Measurements from ENCODE around the gene NGFR.
A peak's percentile ranks its signal among the peaks of the same experiment; 100 is the strongest.

The NGFR gene

GRCh38 chr17:49482144-49482817, 12.8 kb upstream of the NGFR start:
- no peak for TF ChIP-seq TAF1 (IDR thresholded peaks at IDR 0.05; ENCODE audit: low read depth, low read length)
- no peak for FAIRE-seq
- no peak for DNase-seq (ENCODE audit: insufficient read length, low spot score)

GRCh38 chr17:49483599-49484509, 11.2 kb upstream of the NGFR start:
- TF ChIP-seq SPI1 (IDR thresholded peaks at IDR 0.05; ENCODE audit: low read depth, low read length) (peak; percentile 59), TAF1 (IDR thresholded peaks at IDR 0.05; ENCODE audit: low read depth, low read length) (no peak)
- DNase-seq (ENCODE audit: insufficient read length, low spot score) (no peak), FAIRE-seq (no peak)

- no peak for FAIRE-seq
- TF ChIP-seq POLR2AphosphoS5 (IDR thresholded peaks at IDR 0.05; ENCODE audit: low read depth, low read length) (no peak), SPI1 (IDR thresholded peaks at IDR 0.05; ENCODE audit: low read depth, low read length) (no peak), POU2F2 (IDR thresholded peaks at IDR 0.05; ENCODE audit: low read depth, low read length) (no peak), PAX5 (IDR thresholded peaks at IDR 0.05; ENCODE audit: insufficient read depth, low read length, severe bottlenecking) (no peak), TAF1 (IDR thresholded peaks at IDR 0.05; ENCODE audit: low read depth, low read length) (no peak), POLR2A (IDR thresholded peaks at IDR 0.05; ENCODE audit: low read depth, low read length) (no peak)
- no peak for DNase-seq (ENCODE audit: insufficient read length, low spot score)
Measured at GRCh38 chr17:49484588-49484987, 10.5 kb upstream of the NGFR start.

- DNase-seq (ENCODE audit: insufficient read length, low spot score), result no peak
- FAIRE-seq, result no peak
- no peak for TF ChIP-seq POU2F2 (IDR thresholded peaks at IDR 0.05; ENCODE audit: low read depth, low read length)
- TF ChIP-seq PAX5 (IDR thresholded peaks at IDR 0.05; ENCODE audit: insufficient read depth, low read length, severe bottlenecking), result no peak
- no peak for TF ChIP-seq TAF1 (IDR thresholded peaks at IDR 0.05; ENCODE audit: low read depth, low read length)
- no peak for TF ChIP-seq POLR2AphosphoS5 (IDR thresholded peaks at IDR 0.05; ENCODE audit: low read depth, low read length)
- TF ChIP-seq POLR2A (IDR thresholded peaks at IDR 0.05; ENCODE audit: low read depth, low read length), result no peak
- no peak for TF ChIP-seq SPI1 (IDR thresholded peaks at IDR 0.05; ENCODE audit: low read depth, low read length)
Measured at GRCh38 chr17:49486012-49486641, 9.0 kb upstream of the NGFR start.

GRCh38 chr17:49487183-49487582, 7.9 kb upstream of the NGFR start:
- TF ChIP-seq TAF1 (IDR thresholded peaks at IDR 0.05; ENCODE audit: low read depth, low read length), result no peak
- TF ChIP-seq POLR2A (IDR thresholded peaks at IDR 0.05; ENCODE audit: low read depth, low read length), result no peak
- no peak for TF ChIP-seq PAX5 (IDR thresholded peaks at IDR 0.05; ENCODE audit: insufficient read depth, low read length, severe bottlenecking)
- no peak for TF ChIP-seq POLR2AphosphoS5 (IDR thresholded peaks at IDR 0.05; ENCODE audit: low read depth, low read length)
- TF ChIP-seq SPI1 (IDR thresholded peaks at IDR 0.05; ENCODE audit: low read depth, low read length), result no peak
- TF ChIP-seq POU2F2 (IDR thresholded peaks at IDR 0.05; ENCODE audit: low read depth, low read length), result no peak
- FAIRE-seq (no peak), DNase-seq (ENCODE audit: insufficient read length, low spot score) (no peak)

- TF ChIP-seq TAF1 (IDR thresholded peaks at IDR 0.05; ENCODE audit: low read depth, low read length), result no peak
- no peak for TF ChIP-seq POLR2AphosphoS5 (IDR thresholded peaks at IDR 0.05; ENCODE audit: low read depth, low read length)
- TF ChIP-seq POLR2A (IDR thresholded peaks at IDR 0.05; ENCODE audit: low read depth, low read length), result no peak
- TF ChIP-seq SPI1 (IDR thresholded peaks at IDR 0.05; ENCODE audit: low read depth, low read length), result no peak
- TF ChIP-seq PAX5 (IDR thresholded peaks at IDR 0.05; ENCODE audit: insufficient read depth, low read length, severe bottlenecking), result no peak
- no peak for TF ChIP-seq POU2F2 (IDR thresholded peaks at IDR 0.05; ENCODE audit: low read depth, low read length)
- FAIRE-seq (no peak), DNase-seq (ENCODE audit: insufficient read length, low spot score) (no peak)
Measured at GRCh38 chr17:49488612-49489011, 6.5 kb upstream of the NGFR start.

- FAIRE-seq, result no peak
- TF ChIP-seq PAX5 (IDR thresholded peaks at IDR 0.05; ENCODE audit: insufficient read depth, low read length, severe bottlenecking) (no peak), SPI1 (IDR thresholded peaks at IDR 0.05; ENCODE audit: low read depth, low read length) (no peak), POLR2AphosphoS5 (IDR thresholded peaks at IDR 0.05; ENCODE audit: low read depth, low read length) (no peak), POLR2A (IDR thresholded peaks at IDR 0.05; ENCODE audit: low read depth, low read length) (no peak), POU2F2 (IDR thresholded peaks at IDR 0.05; ENCODE audit: low read depth, low read length) (no peak)
- no peak for DNase-seq (ENCODE audit: insufficient read length, low spot score)
Measured at GRCh38 chr17:49489348-49489747, 5.7 kb upstream of the NGFR start.

- FAIRE-seq (no peak), DNase-seq (ENCODE audit: insufficient read length, low spot score) (no peak)
- TF ChIP-seq POU2F2 (IDR thresholded peaks at IDR 0.05; ENCODE audit: low read depth, low read length) (no peak), POLR2A (IDR thresholded peaks at IDR 0.05; ENCODE audit: low read depth, low read length) (no peak), TAF1 (IDR thresholded peaks at IDR 0.05; ENCODE audit: low read depth, low read length) (no peak), PAX5 (IDR thresholded peaks at IDR 0.05; ENCODE audit: insufficient read depth, low read length, severe bottlenecking) (no peak), POLR2AphosphoS5 (IDR thresholded peaks at IDR 0.05; ENCODE audit: low read depth, low read length) (no peak), SPI1 (IDR thresholded peaks at IDR 0.05; ENCODE audit: low read depth, low read length) (no peak)
Measured at GRCh38 chr17:49490276-49490675, 4.8 kb upstream of the NGFR start.

- TF ChIP-seq PAX5 (IDR thresholded peaks at IDR 0.05; ENCODE audit: insufficient read depth, low read length, severe bottlenecking) (no peak), POLR2AphosphoS5 (IDR thresholded peaks at IDR 0.05; ENCODE audit: low read depth, low read length) (no peak), POLR2A (IDR thresholded peaks at IDR 0.05; ENCODE audit: low read depth, low read length) (no peak), SPI1 (IDR thresholded peaks at IDR 0.05; ENCODE audit: low read depth, low read length) (no peak), POU2F2 (IDR thresholded peaks at IDR 0.05; ENCODE audit: low read depth, low read length) (no peak), TAF1 (IDR thresholded peaks at IDR 0.05; ENCODE audit: low read depth, low read length) (no peak)
- no peak for DNase-seq (ENCODE audit: insufficient read length, low spot score)
- FAIRE-seq, result no peak
Measured at GRCh38 chr17:49491192-49491769, 3.8 kb upstream of the NGFR start.
